C1 segment of cervical spinal cord (tissue), 14 donors: ENCODE data around the gene SEPTIN6.
"Not testable (repeated sequence)": the region's sequence is repeated elsewhere in the genome, so short reads cannot be mapped to it uniquely, and the experiment has no call there.

Experiments used
- DNase-seq, 14 donors: peaks; one replicate each; lab custom pipeline; 2025; lab: John Stamatoyannopoulos, UW

The SEPTIN6 gene

DNA sequence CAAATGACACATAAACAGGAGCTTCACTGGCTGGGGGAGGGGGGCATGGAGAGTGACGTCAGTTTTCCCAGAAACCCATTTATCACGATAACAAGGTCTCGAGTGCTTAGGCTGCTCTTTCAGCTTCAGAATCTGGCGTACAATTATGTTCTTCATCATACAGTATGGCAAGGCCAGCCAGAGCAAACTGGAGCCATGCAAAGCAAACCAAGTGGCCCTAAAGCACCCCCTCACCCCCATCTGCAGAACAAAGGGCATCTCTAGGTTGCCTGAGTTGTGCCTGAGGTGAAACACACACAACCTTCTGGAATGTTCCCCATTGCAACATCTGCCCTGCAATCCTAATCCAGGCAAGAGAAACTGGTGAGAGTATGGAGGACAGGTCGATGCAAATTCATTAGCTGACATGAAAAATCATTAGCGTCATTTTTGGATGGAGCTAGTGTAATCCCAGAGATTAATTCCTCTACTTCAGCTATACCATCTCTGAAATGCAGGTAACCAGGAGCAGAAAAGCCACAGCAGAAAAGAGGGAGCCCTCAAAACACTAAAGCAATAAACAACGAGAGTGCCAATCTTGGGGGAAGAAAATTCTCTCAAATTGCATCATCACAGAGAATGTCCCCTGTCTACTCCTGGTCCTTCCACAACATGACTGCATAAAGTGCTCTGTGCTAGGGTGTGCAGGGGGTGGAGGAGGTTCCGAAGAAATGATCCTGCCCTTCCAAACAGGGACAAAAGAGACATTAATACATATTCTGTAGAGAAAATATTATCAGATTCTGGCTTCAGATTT lies 1.8 kb downstream of the SEPTIN6 start:
- peak in 1 of 14 donors; percentile 21 for DNase-seq

DNA sequence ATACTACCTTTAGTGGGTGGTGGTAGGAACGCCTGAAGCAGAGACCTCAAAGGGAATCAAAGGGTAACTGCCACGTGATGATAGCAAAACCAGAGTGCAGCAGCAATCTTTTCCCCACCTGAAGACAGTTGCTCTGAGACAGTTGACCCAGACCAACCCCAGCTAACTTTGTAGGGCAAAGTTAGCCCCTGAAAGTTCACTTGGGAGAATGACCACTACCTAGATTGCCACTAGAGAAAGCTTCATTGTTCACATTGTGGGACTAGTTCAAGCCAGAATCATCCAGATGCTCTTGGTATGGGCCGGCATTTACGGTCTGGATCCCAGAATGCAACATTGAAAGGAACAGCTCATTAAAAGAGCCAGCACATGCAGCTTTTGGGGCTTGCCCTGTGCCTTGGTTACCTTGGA lies 4.1 kb downstream of the SEPTIN6 start:
- DNase-seq, result no peak

DNA sequence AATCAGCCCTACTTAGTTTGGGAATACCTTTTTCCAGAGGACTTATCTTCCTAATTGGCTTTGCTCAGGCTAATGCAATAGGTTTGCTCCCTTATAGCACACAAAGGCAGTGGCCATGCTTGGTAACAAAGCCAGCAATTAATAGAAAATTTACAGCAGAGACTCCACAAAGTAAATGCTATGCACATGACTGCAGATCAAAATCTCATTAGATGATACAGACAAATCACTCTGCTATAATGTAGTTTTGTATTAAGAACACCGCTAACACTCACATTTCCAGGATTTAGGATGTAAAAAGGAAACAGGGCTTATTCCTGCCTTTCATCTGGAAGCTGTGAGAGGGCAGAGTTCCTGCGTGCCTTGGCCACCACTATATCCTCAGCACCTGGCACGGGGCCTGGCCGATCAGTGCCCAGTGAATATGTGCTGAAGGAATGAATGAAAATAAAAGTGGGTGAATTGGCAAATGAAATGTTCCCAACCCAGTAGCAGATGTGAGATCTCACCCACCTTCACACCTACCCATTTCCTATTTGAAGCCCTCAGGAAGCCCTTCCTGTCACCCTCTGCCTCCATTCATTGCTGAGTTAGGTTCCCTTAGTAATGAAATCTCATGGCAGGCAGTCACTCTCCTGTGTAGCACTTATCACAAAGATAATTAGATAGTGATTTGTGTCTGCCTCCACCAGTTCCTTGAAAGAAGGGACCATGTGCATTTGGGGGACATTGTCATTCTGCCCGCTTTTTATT lies 5.1 kb downstream of the SEPTIN6 start:
- peak in 1 of 14 donors; percentile 13 for DNase-seq

DNA sequence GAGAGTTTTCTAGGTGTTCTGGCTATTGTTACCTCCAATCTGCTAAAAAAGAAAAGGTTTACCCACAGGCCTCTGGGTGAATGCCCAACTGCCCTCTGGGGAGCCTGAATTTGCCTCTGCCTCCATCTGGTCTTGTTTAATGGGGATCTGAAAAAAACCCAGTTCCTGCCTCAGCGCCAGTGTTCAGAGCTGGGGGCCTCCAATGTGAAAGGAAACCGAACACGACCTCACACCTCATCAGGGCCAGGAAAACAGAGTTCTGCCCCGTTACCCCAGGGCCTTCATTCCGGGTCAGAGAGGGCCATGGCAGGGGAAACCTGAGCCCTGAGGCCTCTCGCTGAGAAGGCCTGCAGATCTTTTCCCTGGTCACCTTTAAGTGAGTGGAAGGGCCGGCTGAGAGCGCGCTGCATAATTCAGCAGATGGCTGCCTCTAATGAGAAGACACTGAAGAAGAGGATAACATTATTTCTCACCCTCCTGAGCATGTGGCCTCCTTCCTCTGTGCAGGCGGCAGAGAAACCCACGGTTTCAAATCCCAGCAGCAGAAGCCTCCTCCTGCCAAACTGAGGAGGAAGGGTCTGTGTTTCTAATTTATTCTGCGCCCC lies 6.8 kb downstream of the SEPTIN6 start:
- peak in 1 of 14 donors; percentile 77 for DNase-seq

DNA sequence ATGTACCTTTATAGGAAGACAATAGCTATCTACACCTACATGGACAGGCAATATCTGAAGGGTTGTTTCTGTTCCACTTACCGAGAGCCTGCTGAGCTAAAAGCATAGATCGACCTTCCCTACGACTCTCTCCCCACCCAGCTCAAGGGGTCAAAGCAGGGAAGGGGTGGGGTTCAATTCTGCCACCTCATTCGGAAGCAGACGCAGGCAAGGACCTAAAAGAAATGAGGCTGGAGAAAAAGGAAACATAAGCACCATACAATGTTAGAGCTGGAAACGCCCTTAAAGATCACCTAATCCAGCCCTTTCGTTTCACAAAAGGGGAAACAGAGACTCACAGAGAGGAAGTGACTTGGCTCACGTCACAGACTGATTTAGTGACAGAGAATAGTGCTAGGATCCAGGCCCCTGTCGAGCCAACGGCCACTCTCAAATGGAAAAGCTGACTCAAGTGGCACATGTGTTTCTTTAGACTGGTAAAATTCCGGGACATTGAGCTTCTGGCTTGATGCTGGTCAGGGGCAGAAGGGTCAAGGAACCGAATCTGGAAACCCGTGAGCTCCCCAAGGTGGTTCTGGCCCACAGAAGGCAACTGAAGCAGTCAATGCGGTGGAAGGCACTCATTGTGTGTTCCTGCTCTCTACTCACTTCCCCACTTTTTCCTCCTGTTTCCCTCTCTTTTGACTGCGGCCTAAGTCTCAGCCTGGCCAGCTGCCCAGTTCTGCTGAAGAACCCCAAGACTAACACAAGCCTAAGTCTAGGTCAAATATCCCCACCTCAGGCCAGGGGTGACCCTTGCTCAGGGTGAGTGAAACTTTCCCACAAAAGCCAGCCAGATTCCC lies 7.5 kb downstream of the SEPTIN6 start:
- peak in 3 of 14 donors; percentile 8 to 17 (median 14) for DNase-seq

DNA sequence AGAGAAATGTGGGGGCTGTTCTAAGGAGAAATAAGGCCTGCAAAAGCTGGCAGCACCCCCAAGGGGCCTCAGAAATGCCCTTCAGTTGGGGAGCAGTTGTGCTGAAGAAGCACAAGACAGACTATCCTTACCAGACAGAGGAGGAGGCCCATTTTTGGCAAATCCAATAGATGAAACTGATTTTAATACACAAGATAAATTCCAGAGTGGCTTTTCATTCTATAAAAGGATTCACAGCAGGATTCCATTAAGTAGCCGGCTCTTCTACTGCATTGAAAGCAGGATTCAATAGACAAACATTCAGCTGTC lies 8.1 kb downstream of the SEPTIN6 start:
- no peak for DNase-seq

DNA sequence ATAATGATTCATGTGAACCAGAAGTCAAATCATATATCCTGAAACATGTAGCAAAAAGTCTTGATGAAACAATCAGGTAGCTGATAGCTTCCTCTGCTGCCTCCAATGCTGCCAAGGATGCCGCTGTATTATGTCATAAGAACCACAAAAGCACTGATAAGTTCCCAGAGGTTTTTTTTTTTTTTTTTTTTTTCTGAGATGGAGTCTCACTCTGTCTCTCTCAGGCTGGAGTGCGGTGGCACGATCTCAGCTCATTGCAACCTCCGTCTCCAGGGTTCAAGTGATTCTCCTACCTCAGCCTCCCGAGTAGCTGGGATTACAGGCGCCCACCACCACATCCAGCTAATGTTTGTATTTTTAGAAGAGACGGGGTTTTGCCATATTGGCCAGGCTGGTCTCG lies 8.7 kb downstream of the SEPTIN6 start:
- DNase-seq, result not testable (repeated sequence)

DNA sequence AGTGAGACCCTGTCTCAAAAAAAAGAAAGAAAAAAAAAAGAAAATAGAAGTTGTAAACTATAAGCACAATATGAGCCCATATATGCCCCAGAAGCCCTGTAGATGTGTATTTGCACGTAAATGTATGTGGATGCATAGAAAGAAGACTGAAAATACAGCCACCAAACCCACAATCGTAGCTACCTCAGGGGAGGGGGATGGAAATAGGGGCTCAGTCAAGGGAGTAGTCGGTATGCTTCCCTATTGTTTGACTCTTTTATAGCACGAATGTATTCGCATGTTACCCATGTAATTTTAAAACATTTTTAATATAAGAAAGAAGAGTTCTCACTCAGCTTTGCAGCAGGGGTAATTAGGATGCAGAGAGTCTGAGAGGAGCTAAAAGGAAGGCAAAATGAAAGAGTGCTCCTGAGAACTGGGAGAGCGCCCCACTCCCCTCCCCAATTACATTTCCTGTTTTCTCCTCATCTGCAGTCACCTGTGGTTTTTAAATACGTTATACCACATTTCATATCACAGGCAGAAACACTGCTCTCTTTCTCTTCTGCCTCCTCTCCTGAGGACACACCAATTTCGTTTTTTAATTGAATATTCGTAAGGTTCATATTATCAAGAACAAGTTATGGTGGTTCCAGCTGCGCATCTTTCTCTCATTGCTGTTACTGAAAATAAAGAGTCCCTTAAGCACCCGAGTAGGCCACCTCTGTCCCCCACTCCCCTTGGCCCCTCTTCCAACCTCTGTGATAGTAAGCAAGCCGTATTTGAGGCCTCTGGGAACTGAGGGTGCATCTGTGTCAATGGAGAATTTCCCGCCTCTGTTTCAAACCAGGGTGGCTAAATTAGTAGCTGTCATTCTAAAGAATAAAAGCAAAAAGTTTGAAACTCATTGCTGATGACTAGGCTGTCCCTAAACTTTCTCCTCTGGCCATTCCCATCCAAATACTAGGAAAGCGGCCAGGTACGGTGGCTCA lies 10.7 kb downstream of the SEPTIN6 start:
- no peak for DNase-seq

DNA sequence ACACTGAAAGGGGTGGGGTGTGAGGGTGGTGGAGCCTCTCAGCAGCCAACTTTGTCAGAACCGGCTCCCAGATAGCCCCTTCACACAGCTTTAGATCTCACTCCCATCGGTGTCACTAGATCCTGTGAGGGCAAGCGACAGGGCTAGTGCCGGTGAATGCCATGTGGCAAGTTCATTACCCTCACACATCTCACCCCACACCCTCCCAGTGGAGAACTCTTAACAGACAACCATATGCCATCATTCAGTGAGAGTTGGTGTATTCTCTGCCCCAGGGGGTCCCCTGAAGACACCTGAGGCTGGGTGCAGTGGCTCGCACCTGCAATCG lies 15.3 kb downstream of the SEPTIN6 start:
- DNase-seq, result no peak

DNA sequence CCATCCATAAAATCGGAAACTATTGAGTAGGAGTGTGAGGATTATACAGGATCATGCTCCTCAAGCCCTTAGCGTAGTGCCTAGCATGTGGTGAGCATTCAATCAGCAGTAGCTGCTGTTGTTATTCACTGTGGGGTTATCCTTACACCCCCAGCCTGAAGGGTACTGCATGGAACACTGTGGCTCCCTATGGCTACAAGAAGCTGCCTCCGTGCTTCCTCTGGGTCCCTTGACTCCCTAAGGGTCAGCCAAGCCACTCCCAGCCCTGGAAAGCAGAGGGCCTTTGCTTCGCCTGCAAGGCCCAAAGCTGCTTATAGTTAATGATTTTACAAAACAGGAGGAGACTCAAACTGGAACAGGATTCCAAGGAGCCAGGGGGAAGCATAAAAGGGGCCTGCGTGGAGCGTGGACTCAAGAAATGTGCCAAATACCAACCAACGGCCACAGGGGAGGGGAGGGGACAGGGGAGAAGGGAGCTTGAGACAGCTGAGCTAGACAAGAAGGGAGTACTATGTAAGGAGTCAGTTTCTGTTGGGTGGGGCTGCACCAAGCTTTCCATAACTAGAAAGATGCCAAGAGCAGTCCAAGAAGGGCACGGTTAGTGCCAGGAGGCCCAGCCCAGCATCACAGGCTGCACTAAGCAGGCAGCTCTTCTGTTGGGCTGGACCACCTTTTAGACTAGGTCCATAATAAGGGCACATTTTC lies 15.9 kb downstream of the SEPTIN6 start:
- no peak for DNase-seq

DNA sequence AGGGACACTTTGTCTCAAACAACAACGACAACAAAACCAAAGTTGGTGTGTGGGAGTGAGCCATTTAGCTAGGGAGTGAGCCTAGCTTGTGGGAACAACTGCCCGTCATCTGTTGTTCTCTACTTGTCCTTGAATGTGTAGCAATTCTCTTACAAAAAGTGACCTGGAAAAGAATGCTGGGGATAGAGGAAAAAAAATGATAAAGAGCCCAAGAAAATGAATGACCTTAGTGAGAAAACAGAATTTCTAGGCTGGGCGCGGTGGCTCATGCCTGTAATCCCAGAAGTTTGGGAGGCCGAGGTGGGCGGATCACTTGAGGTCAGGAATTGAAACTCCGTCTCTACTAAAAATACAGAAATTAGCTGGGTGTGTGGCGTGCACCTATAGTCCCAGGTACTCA lies 19.6 kb downstream of the SEPTIN6 start:
- no peak for DNase-seq

DNA sequence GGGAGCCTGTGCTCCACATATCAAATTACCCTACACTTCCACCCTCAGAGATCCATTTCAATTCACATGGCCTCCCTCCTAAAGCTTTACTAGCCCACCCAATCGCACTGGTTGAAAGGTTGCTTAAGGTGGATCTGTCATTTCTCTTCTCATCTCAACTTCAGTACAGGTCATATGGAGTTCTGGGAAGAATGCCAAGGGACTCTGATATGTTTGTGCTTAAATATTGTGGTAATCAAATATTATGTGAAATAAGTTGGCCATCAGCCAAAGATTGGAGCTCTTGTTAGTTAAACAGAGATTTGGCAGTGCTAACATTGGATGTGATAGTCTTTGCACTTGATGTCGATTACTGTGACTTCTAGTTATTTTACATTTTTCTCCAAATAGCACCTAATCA lies 20.5 kb downstream of the SEPTIN6 start:
- DNase-seq, result no peak

DNA sequence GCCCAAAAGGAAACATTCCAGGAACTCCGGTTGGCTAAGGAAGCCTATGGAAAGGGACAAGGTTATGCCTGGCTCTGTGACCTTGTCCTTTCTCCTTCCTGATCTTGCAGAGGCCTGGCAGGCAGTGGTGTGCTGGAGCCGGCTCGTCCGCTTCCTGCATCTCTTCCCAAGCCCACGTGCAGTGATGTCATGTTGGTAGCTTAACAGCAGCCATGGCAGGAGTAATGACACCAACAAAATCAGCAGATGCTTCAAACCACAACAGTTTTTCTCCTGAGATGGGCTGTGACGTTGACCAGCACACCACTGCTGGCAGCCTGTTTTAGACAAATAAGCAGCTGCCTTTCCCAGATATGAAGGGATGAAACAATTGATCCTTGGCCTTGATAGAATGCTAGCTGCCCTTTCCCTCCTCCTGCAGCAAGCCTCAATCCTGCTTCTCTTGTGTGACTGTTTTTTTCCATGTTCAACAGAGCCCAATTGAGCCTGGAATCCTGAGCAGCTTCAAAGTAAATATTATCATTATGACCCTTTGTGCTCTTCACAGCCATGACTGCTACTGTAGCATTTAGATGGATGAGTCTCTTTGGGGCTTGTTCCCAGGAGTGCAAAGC lies 23.4 kb downstream of the SEPTIN6 start:
- DNase-seq, result no peak

DNA sequence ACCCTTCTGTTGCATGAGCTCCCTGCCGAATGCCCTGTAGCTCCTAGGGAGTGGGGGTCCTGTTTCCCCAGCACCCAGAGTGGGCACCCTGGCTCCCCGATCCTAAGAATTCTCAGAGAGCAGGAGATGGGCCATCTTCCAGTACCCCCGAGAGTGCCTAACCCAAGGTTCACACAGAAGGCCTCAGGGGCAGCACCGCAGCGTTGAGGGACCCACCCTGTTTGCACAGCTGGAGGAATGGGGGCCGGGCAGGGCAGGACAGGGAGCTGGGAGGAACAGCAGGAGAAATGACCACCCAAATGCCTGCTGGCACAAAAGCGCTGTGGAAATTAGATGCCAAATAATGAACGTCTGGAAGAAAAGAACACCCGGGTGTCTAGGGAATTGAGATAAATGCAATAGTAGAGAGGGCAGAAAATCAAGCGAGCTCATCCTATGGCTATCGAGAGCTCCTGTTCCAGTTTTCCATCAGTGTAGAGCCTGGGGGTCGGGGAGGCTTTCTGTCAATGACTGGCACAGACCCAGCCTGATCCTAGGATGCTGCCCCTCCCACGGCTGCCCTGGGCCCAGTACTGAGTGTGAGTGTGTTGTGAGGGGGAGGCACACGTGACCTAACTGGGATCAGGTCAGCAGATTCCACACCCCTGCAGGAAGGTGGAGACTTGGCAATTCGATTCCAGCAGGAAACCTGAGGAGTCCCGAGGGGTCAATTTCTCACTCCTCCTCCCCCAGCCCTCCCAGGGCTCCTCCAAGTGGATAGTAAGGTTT lies 25.7 kb downstream of the SEPTIN6 start:
- no peak for DNase-seq

DNA sequence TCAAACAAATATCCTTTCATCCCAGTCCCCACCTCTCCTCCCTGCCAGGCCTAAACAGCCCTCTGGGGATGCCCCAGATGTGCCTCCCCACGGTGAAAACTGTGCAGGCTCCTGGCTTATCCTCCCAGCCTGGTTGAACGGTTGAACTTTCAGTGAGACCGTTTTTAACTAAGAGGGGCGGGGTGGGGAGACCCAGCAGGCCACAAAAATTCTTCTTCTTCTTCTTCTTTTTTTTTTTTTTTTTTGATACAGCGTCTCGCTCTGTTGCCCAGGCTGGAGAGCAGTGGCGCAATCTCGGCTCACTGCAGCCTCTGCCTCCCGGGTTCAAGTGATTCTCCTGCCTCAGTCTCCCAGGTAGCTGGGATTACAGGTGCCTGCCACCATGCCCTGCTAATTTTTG lies 28.1 kb downstream of the SEPTIN6 start:
- DNase-seq, result not testable (repeated sequence)

DNA sequence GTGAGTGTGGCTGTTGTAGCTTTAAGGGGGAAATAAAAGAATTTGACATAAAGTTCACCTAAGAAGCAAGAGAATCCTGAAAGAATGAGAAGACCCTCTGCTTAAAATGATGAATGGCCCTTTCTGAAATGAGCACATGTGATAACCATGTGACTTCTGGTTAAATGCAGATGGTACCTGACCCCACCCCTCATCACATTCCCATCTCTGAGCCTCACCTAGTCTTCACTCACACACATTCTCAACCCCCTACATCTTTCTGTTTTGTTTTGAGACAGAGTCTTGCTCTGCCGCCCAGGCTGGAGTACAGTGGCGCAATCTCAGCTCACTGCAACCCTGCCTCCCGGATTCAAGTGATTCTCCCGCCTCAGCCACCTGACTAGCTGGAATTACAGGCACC lies 31.5 kb downstream of the SEPTIN6 start:
- DNase-seq, result no peak

DNA sequence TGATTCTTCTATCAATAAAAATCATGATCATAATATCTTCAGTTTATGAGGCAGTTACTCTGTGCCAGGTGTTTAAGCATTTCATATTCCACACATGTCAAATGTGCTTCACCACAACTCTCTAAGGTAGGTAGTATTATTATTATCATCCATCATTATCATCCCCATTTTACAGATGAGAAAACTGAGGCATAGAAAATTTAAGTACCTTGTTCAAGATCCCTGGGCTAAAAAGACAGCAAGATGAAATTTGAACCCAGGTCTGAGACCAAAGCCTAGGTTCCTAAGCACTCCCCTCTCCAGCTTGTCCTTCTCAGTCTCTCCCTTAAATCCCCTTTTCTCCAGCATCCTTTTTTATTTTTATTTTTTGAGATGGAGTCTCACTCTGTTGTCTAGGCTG lies 33.4 kb downstream of the SEPTIN6 start:
- no peak for DNase-seq

DNA sequence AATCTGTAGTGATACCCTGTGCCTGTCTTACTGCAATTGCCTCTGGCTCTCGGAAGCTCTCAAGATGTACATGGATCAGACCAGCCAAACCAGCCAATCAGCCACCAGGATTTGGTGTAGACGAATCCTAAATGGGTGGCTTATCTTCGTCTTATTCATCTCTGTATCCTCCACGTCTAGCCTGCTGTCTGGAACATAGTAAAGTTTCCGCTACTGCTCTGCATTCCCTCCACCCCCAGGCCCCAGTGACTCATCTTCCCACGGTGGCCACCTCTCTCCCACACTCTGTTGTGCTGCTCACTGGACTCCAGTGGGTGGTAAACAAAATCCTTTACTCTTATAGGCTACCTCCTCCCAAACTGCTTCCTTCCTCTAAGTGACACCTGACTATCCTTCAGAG lies 37.8 kb downstream of the SEPTIN6 start:
- DNase-seq, result no peak

DNA sequence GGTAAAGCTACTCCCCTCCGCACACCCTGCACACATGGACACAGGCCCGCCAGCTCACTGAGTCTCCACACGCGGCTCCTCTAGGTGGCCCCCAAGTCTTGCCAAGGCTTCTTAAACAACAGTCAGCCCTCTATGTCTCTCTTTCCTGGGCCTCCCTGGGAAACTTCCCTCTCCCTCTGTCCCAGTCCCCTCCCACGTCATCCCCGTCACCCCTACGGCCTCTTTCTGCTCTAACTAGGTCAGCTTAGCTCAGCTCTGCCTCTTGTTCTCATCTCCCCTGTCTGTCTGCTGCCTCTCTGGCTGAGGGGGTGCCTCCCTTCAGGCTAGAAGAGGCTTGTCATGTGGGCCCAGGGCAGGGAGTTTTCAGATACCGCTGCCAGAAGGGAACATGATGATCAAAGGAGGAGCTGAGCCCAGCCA lies 38.8 kb downstream of the SEPTIN6 start:
- peak in 4 of 14 donors; percentile 2 to 6 (median 4) for DNase-seq
